Endothelial cell of umbilical vein (primary cell): ENCODE data around the gene SMARCAD1. TPM values are rescaled to one million over a fixed set of nuclear protein-coding genes. Genes with fewer than 3 reads are reported as not detected.

ENCODE experiments used
- BruUV-seq: library from RNA; stranded (reverse); fragments of 400-500 nt; replicated peaks from 2 replicates; lab custom pipeline; 2021; lab: Mats Ljungman, UMichigan
- CTCF ChIA-PET: fragments of 300-600, 350-600 bp; sonication (Branson Sonifier 250); formaldehyde crosslinking; loops from one replicate; lab custom pipeline; 2021; ENCODE audit warnings: antibody characterized with exemption, inconsistent platforms; lab: Charles Lee
- POLR2A ChIA-PET: fragments of 300-600, 350-600 bp; sonication (Branson Sonifier 250); formaldehyde crosslinking; loops from one replicate; lab custom pipeline; 2021; ENCODE audit warnings: antibody characterized with exemption, inconsistent platforms; lab: Charles Lee
- DNase-seq: peaks from one replicate; pipeline ENCODE4 v3.0.0-alpha.2; 2011; ENCODE audit warnings: low read depth, low spot score
- FAIRE-seq: peaks from 2 replicates; lab custom pipeline; 2011; peaks lifted over from hg19 to GRCh38; lab: Jason Lieb, UNC
- H2AFZ ChIP-seq: 2 replicates; pipeline ENCODE4 v1.6.0; 2012; ENCODE audit warnings: low read depth, low read length, control low read depth, inconsistent platforms
- H3K27ac ChIP-seq: 2 replicates; pipeline ENCODE4 v1.5.1; 2011; ENCODE audit warnings: low read depth, mild to moderate bottlenecking, control low read depth, low read length, moderate library complexity; ENCODE audit not compliant: insufficient read depth
- H3K27me3 ChIP-seq, 2 experiments: 2 replicates each; pipeline versions ENCODE4 v1.6.0 to v1.6.1; 2011; ENCODE audit warnings: low read length in 2 of 2, mixed read lengths in 1 of 2; ENCODE audit not compliant: control insufficient read depth in 2 of 2, insufficient read depth in 2 of 2
- H3K36me3 ChIP-seq, 2 experiments: 2 replicates in 1 of 2; 3 replicates in 1 of 2; pipeline ENCODE4 v1.5.1; 2011; ENCODE audit warnings: low read length in 2 of 2, mild to moderate bottlenecking in 1 of 2, moderate library complexity in 1 of 2; ENCODE audit not compliant: control insufficient read depth in 2 of 2, insufficient read depth in 2 of 2; ENCODE audit errors: extremely low read depth in 1 of 2
- H3K4me1 ChIP-seq: 3 replicates; pipeline ENCODE4 v1.5.1; 2011; ENCODE audit warnings: mild to moderate bottlenecking, low read length; ENCODE audit not compliant: control insufficient read depth, insufficient read depth; ENCODE audit errors: extremely low read depth
- H3K4me2 ChIP-seq: 2 replicates; pipeline ENCODE4 v1.6.1; 2011; ENCODE audit warnings: low read length, control low read depth, mixed read lengths; ENCODE audit not compliant: insufficient read depth
- H3K4me3 ChIP-seq, 3 experiments: fragments of 200-600 bp in 1 of 3; sonication (generic), shearing (Covaris generic) in 1 of 3; replicated peaks in 1 of 3; 2 replicates each; pipeline ENCODE4 v1.5.1; 2011 to 2016; ENCODE audit warnings: control low read depth in 3 of 3, low read length in 3 of 3, mild to moderate bottlenecking in 2 of 3, inconsistent platforms in 1 of 3, low read depth in 1 of 3, moderate library complexity in 1 of 3; ENCODE audit not compliant: insufficient read depth in 1 of 3
- H3K79me2 ChIP-seq: 2 replicates; pipeline ENCODE4 v1.6.0; 2012; ENCODE audit warnings: low read length, inconsistent platforms; ENCODE audit not compliant: control insufficient read depth, insufficient read depth
- H3K9ac ChIP-seq: replicated peaks from 2 replicates; pipeline ENCODE3; 2011; ENCODE audit warnings: low read length, control low read depth; ENCODE audit not compliant: insufficient read depth; ENCODE audit errors: extremely low read depth
- H3K9me1 ChIP-seq: replicated peaks from 3 replicates; pipeline ENCODE4 v1.6.0; 2011; ENCODE audit warnings: mild to moderate bottlenecking, low read length; ENCODE audit not compliant: control insufficient read depth, insufficient read depth; ENCODE audit errors: extremely low read depth
- H3K9me3 ChIP-seq: replicated peaks from 2 replicates; pipeline ENCODE4 v1.5.1; 2012; ENCODE audit warnings: low read length, inconsistent platforms; ENCODE audit not compliant: control insufficient read depth, insufficient read depth
- H4K20me1 ChIP-seq: replicated peaks from 2 replicates; pipeline ENCODE3; 2011; ENCODE audit warnings: mild to moderate bottlenecking, low read length; ENCODE audit not compliant: control insufficient read depth, insufficient read depth; ENCODE audit errors: extremely low read depth
- EZH2 ChIP-seq: IDR thresholded peaks from 2 replicates; pipeline ENCODE4 v1.6.1; 2012; ENCODE audit warnings: borderline replicate concordance, low read depth, mild to moderate bottlenecking, moderate library complexity, low read length, inconsistent platforms; ENCODE audit not compliant: severe bottlenecking
- FOS ChIP-seq: IDR thresholded peaks from 2 replicates; pipeline ENCODE4 v1.6.1; 2011; ENCODE audit warnings: mild to moderate bottlenecking, low read length, moderate library complexity, borderline replicate concordance; ENCODE audit not compliant: insufficient read depth
- GATA2 ChIP-seq: IDR thresholded peaks from 2 replicates; pipeline ENCODE4 v1.7.0; 2011; ENCODE audit warnings: low read depth, mild to moderate bottlenecking, moderate library complexity, mixed read lengths, low read length; ENCODE audit not compliant: insufficient read length, insufficient read depth
- JUN ChIP-seq: IDR thresholded peaks from 2 replicates; pipeline ENCODE4 v1.6.1; 2011; ENCODE audit warnings: borderline replicate concordance, low read depth; ENCODE audit not compliant: insufficient read length, insufficient read depth
- MAX ChIP-seq: IDR thresholded peaks from 2 replicates; pipeline ENCODE4 v1.6.1; 2011; ENCODE audit not compliant: insufficient read depth, insufficient read length
- MYC ChIP-seq: IDR thresholded peaks from one replicate; pipeline ENCODE4 v1.6.1; 2011; ENCODE audit warnings: mild to moderate bottlenecking, low read depth, low read length
- POLR2A ChIP-seq: IDR thresholded peaks from 2 replicates; pipeline ENCODE4 v1.6.1; 2012; ENCODE audit warnings: low read depth, mild to moderate bottlenecking, control low read depth, low read length
- POLR2AphosphoS5 ChIP-seq: IDR thresholded peaks from 2 replicates; pipeline ENCODE4 v1.6.1; 2012; ENCODE audit warnings: low read depth, mild to moderate bottlenecking, control low read depth, low read length, moderate library complexity; ENCODE audit not compliant: insufficient read depth
- dilution Hi-C: fragments of 300-500 bp; cut with MboI; formaldehyde crosslinking; loops from one replicate; pipeline ENCODE4 v1.15.0; 2019; ENCODE audit warnings: low sequenced_read_pairs; ENCODE audit not compliant: extremely low pct_ligation_motif_present
- intact Hi-C: fragments of 100-400 bp; cut with micrococcal nuclease; formaldehyde crosslinking; loops from one replicate; pipeline ENCODE4 v1.10.0; 2022
- polyA plus RNA-seq, 4 experiments: library from polyadenylated mRNA; depleted of rRNA in 3 of 4; stranded (reverse) in 3 of 4; unstranded in 1 of 4; fragments of >200 nt; gene quantifications; 2 replicates each; pipeline versions ENCODE4 v1.2.1 to v1.2.3, GENCODE V29; 2011 to 2012; ENCODE audit warnings: missing spikeins in 1 of 4
- total RNA-seq: library from RNA; stranded (reverse); gene quantifications from 2 replicates; pipeline ENCODE4 v1.2.3, GENCODE V29; 2021
- TF ChIP-seq, protein P1 (sequence below), 2 donors: IDR thresholded peaks; 1 replicate in 1 of 2; 2 replicates in 1 of 2; pipeline ENCODE4 v1.5.1; 2011; ENCODE audit warnings: low read length in 2 of 2, mild to moderate bottlenecking in 2 of 2, moderate library complexity in 2 of 2, control low read depth in 1 of 2, inconsistent platforms in 1 of 2, low read depth in 1 of 2; ENCODE audit not compliant: insufficient read depth in 1 of 2; ENCODE audit errors: extremely low read depth in 1 of 2

Gene SMARCAD1
- total and polyA plus RNA-seq, 2 donors (not counting 3 experiments of a cell fraction or from before 2014, with no cell fraction given): 15.5 to 34.8 TPM

- Histone ChIP-seq H3K9me3 (no peaks in the 10 kb centered on the region), H3K4me2 (no peak overlapping the region), H3K9ac (no peak overlapping the region), H3K4me1 (peaks cover 2% of the 10 kb centered on the region), H3K27me3 (no peaks in the 10 kb centered on the region), H3K4me3 (no peak overlapping the region), H3K9me1 (no peaks in the 10 kb centered on the region), H4K20me1 (no peaks in the 10 kb centered on the region), H2AFZ (no peak overlapping the region), H3K79me2 (peaks cover 71% of the 10 kb centered on the region), H3K36me3 (peaks cover 11 to 21% of the 10 kb centered on the region in 2 experiments), H3K27ac (no peak overlapping the region)
- DNase-seq (no peak), FAIRE-seq (no peak)
- ChIA-PET POLR2A (interaction anchor here (0.8 kb wide), 1 partner anchor 21 kb away, joined by 5 read pairs; no protein-coding TSS in a partner anchor), CTCF (no interaction called here)
- intact Hi-C loops (no loop called here), dilution Hi-C loops (no loop called here)
- BruUV-seq: no TSS peak
- TF ChIP-seq POLR2AphosphoS5 (no peak), JUN (no peak), POLR2A (no peak), MAX (no peak), GATA2 (no peak), FOS (no peak), MYC (no peak), EZH2 (no peak)
- TF ChIP-seq, protein P1, sequence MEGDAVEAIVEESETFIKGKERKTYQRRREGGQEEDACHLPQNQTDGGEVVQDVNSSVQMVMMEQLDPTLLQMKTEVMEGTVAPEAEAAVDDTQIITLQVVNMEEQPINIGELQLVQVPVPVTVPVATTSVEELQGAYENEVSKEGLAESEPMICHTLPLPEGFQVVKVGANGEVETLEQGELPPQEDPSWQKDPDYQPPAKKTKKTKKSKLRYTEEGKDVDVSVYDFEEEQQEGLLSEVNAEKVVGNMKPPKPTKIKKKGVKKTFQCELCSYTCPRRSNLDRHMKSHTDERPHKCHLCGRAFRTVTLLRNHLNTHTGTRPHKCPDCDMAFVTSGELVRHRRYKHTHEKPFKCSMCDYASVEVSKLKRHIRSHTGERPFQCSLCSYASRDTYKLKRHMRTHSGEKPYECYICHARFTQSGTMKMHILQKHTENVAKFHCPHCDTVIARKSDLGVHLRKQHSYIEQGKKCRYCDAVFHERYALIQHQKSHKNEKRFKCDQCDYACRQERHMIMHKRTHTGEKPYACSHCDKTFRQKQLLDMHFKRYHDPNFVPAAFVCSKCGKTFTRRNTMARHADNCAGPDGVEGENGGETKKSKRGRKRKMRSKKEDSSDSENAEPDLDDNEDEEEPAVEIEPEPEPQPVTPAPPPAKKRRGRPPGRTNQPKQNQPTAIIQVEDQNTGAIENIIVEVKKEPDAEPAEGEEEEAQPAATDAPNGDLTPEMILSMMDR (IDR thresholded peaks at IDR 0.05; ENCODE audit: extremely low read depth in 1 of 2, insufficient read depth in 1 of 2, low read depth in 1 of 2, low read length in 2 of 2): no peak
These were observed 7.1 kb downstream of the SMARCAD1 start for GRCh38 chr4:94214703-94215319.
